GM12801 (cell line): ENCODE measurements around the gene PIAS4.

Experiments used
- TF ChIP-seq, protein P1 (sequence below): IDR thresholded peaks from one replicate; pipeline ENCODE4 v1.5.1; 2011; ENCODE audit warnings: control low read depth; ENCODE audit not compliant: insufficient read length; ENCODE audit errors: extremely low read depth

PIAS4 gene

DNA sequence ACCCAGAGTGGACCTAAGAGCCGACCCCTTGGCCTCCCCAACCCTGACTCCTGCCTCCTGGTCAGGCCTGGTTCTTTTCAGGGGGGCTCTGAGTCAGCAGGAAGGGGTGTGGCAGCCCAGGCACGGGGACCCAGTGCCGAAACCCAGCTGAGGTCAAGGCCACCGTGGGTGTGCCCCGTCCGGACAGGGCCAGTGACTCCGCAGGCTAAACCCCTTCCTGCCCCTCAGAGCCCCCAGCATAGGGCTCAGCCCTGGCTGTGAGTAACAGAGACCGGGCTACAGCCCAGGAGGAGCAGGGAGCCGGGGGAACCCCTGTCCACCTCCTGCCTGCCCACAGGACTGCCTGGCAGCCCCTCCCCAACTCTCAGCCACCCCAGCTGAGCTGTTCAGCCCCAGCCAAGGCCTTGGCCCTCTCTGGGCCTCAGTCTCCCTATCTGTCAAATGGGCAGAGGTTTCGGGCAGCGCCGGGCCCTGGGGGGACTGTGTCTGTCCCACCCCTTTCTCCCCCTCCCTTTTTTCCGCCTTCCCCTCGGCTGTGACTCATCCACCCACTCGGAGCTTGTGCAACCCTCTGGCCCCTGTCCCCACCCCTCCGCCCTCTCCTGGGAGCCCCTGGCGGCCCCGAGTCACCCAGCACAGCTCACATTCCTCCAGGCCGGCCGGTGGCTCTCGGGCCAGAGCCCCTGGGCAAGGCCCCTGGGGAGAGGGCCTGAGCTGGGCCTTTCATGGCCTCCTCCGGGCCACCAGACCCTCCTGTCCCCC lies 50.6 kb downstream of the PIAS4 start:
- TF ChIP-seq, protein P1, sequence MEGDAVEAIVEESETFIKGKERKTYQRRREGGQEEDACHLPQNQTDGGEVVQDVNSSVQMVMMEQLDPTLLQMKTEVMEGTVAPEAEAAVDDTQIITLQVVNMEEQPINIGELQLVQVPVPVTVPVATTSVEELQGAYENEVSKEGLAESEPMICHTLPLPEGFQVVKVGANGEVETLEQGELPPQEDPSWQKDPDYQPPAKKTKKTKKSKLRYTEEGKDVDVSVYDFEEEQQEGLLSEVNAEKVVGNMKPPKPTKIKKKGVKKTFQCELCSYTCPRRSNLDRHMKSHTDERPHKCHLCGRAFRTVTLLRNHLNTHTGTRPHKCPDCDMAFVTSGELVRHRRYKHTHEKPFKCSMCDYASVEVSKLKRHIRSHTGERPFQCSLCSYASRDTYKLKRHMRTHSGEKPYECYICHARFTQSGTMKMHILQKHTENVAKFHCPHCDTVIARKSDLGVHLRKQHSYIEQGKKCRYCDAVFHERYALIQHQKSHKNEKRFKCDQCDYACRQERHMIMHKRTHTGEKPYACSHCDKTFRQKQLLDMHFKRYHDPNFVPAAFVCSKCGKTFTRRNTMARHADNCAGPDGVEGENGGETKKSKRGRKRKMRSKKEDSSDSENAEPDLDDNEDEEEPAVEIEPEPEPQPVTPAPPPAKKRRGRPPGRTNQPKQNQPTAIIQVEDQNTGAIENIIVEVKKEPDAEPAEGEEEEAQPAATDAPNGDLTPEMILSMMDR = no peak

DNA sequence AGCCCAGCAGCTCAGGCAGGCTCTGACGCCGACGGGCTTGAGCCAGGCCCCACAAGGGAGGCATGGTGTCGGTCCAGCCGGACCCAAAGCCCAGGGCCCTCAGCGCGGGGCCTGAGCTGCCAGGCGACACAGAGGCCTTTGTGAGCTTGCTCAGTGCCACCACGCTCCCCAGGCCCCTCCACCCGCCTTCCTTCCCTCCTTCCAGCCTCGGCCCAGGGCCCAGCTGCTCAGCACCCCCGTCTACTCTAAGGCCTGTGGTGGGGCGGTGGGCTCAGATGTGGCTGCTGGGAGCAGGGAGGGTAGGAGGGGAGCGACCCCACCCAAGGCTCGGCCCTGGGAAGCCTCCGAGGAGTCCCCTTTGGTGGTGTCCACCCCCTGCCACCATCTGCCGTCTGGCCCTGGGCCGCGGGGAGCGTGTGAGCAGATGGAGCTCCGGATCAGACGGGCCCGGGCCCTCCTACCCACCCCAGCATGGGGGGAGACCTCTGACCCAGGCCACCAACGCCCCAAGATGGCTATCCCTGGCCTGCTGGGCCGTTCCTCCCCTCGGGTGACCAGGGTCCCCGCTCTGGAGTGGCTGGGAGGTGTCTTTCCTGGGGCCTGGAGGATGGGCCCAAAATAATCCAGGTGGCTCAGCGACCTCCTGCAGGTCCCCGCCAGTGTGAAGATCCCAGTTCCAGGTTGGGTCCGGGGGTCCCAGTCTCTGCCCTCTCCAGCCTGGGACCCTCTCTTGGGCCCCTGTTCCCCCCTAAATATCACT lies 51.3 kb downstream of the PIAS4 start:
- TF ChIP-seq, protein P1 = no peak

GRCh38 chr19:4059453-4059871 lies 51.9 kb downstream of the PIAS4 start:
- TF ChIP-seq, protein P1 = no peak

DNA sequence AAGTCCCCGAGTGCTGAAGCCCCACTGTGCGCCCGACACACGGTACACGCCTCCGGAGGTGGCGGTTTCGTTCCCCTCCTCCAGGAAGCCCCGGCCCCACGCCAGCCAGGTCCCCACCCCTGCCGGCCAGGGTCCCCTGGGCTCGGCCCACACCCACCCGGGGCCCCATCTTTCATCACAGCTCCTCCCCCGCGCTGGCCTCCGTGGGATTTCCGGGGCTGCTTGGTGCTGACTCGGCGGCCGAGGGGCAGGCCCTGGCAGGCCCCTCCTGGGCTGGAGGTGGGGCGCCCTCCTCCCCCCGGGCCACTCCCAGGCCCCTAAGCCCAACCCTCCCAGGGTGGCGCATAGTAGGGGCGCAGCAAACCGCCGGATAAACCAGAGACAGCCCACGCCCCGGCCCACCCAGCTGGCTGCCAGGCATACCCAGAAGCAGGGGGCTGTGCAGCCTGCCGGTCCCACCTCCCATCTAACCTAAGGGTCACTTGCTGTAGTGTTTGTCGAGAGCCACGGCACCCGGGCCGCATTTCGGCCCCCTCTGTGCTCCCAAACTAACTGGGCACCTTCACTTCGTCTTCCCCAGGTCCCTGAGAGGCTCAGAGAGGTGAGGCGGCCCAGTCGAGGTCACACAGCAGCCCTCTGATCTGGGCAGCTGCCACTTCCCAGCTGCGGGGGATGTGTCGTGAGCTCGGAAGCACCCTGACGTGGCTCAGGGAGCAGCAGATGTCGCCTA lies 52.5 kb downstream of the PIAS4 start:
- TF ChIP-seq, protein P1 = no peak

DNA sequence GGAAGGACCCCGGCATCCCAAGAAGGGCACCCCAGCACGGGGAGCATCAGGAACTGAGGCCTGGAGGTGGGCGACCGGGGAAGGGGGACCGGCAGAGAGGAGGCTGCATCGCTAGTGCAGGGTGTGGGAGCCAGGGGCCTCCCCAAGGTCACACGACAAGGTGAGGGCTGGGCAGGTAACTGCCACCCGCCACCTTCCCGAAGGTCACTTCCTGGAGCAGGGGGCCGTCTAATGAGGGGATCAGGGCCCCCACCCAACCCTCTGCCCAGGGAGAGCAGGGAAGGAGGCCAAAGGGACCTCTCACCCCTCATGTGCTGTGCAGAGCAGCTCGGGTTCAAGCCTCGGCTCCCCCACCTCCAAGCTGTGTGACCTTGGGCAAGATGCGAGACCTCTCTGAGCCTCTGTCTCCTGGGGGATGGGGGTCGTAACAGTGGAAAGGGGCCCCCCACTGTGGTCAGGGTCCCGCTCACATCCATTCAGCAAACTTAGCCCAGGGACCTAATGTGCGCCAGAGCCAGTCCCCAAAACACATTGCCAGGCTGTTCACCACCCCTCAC lies 53.2 kb downstream of the PIAS4 start:
- TF ChIP-seq, protein P1 = no peak

DNA sequence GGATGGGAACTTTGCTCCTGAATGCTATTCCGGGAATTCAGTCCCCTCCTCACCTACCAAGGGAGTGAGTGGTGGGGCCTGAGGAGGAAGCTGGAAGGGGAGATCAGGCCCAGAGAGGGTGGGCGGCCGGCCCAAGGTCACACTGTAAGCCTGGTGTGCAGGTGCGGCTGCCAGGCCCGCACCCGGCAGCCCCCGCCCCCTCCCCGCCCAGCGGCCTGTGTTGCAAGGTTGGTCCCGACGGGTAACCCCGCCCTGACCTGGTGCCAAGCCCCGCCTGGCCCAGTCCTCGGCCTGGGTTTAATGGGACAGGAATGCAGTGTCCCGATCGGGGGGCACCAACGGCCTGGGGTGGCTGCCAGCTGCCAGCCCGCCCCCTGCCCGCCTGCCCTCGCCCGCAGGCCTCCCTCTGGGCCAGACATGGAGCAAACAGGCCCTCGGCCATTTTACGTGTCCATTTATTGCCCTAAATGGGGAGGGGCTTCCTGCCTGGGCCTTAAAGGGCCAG lies 53.7 kb downstream of the PIAS4 start:
- TF ChIP-seq, protein P1 = no peak
